ENCODE data around the gene DDX10.

Gene DDX10

DNA sequence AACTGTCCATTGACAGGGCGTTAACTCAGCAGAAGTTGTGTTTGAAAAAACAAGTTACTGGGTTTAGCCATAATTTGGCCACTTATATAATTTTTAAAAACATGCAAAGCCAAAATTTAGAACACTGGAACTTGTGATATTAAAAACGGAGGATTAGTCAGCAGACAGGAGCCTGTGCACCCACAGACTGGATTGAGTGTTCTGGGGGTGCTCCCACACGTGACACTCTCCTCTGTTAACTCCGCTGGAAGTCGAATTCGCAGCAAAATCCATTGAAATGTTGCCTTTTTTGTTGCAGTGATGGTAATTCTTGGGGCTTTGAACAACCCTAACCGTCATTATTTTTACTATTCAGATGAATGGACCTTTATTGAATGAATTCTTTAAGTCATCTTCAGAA lies 269.8 kb downstream of the DDX10 start:
- TF ChIP-seq, protein P1, sequence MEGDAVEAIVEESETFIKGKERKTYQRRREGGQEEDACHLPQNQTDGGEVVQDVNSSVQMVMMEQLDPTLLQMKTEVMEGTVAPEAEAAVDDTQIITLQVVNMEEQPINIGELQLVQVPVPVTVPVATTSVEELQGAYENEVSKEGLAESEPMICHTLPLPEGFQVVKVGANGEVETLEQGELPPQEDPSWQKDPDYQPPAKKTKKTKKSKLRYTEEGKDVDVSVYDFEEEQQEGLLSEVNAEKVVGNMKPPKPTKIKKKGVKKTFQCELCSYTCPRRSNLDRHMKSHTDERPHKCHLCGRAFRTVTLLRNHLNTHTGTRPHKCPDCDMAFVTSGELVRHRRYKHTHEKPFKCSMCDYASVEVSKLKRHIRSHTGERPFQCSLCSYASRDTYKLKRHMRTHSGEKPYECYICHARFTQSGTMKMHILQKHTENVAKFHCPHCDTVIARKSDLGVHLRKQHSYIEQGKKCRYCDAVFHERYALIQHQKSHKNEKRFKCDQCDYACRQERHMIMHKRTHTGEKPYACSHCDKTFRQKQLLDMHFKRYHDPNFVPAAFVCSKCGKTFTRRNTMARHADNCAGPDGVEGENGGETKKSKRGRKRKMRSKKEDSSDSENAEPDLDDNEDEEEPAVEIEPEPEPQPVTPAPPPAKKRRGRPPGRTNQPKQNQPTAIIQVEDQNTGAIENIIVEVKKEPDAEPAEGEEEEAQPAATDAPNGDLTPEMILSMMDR (IDR thresholded peaks at IDR 0.05; ENCODE audit: low read depth, low read length, poor library complexity, severe bottlenecking): no peak
- no peak for TF ChIP-seq EZH2phosphoT487 (IDR thresholded peaks at IDR 0.05; ENCODE audit: borderline replicate concordance, low read length)
- no peaks in the 10 kb centered on the region for H4K20me1 ChIP-seq (ENCODE audit: control insufficient read depth, insufficient read depth, low read depth, low read length)
- H3K4me1 ChIP-seq (ENCODE audit: control insufficient read depth, low read length): no peaks in the 10 kb centered on the region
- H3K9me3 ChIP-seq (ENCODE audit: control insufficient read depth, insufficient read depth, low read length): no peaks in the 10 kb centered on the region
- no peaks in the 10 kb centered on the region for H3K9me2 ChIP-seq (replicated peaks; ENCODE audit: control insufficient read depth, low read length)
- H3K27ac ChIP-seq (ENCODE audit: low read depth, low read length): no peak overlapping the region
- H3K27me3 ChIP-seq (ENCODE audit: control insufficient read depth, low read length): no peaks in the 10 kb centered on the region
- no peaks in the 10 kb centered on the region; the same call in 1 of the 2 replicates for H3K36me3 ChIP-seq (ENCODE audit: control insufficient read depth, low read length)
- no peak overlapping the region for H3K4me2 ChIP-seq (ENCODE audit: low read length)
- no peaks in the 10 kb centered on the region for H3K79me2 ChIP-seq (ENCODE audit: control insufficient read depth, low read length)
- H3F3A ChIP-seq (ENCODE audit: control insufficient read depth, insufficient read depth): no peaks in the 10 kb centered on the region
- H3K4me3 ChIP-seq (ENCODE audit: low read length): no peak overlapping the region

DNA sequence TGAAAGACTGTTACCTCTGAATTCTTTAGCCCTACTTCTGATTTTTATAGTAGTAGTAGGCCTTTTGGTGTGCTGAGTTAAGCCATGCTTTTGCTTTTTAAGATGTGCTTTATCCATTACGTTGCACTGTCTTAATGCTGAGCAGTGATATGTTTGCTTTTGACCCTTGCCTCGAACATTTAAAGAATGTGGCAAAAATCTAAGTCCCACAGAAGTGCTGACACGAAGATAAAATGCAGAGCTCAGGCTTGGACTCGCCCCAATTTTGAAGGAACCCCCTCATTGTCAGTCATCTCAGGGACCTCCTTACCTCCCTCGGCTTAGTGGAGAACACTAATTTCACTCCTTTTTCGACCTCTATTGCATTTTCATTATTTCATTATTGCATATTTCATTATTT lies 272.9 kb downstream of the DDX10 start:
- Histone ChIP-seq H3K4me2 (ENCODE audit: low read length) (no peak overlapping the region), H3K36me3 (ENCODE audit: control insufficient read depth, low read length) (peaks cover 5% of the 10 kb centered on the region), H3K9me3 (ENCODE audit: control insufficient read depth, insufficient read depth, low read length) (no peaks in the 10 kb centered on the region), H3F3A (ENCODE audit: control insufficient read depth, insufficient read depth) (no peaks in the 10 kb centered on the region), H3K79me2 (ENCODE audit: control insufficient read depth, low read length) (no peaks in the 10 kb centered on the region), H3K4me1 (ENCODE audit: control insufficient read depth, low read length) (no peaks in the 10 kb centered on the region), H3K4me3 (ENCODE audit: low read length) (no peak overlapping the region), H4K20me1 (ENCODE audit: control insufficient read depth, insufficient read depth, low read depth, low read length) (no peaks in the 10 kb centered on the region), H3K27ac (ENCODE audit: low read depth, low read length) (no peak overlapping the region), H3K27me3 (ENCODE audit: control insufficient read depth, low read length) (no peaks in the 10 kb centered on the region), H3K9me2 (replicated peaks; ENCODE audit: control insufficient read depth, low read length) (no peaks in the 10 kb centered on the region)
- TF ChIP-seq EZH2phosphoT487 (IDR thresholded peaks at IDR 0.05; ENCODE audit: borderline replicate concordance, low read length): no peak
- TF ChIP-seq, protein P1 (IDR thresholded peaks at IDR 0.05; ENCODE audit: low read depth, low read length, poor library complexity, severe bottlenecking): no peak

DNA sequence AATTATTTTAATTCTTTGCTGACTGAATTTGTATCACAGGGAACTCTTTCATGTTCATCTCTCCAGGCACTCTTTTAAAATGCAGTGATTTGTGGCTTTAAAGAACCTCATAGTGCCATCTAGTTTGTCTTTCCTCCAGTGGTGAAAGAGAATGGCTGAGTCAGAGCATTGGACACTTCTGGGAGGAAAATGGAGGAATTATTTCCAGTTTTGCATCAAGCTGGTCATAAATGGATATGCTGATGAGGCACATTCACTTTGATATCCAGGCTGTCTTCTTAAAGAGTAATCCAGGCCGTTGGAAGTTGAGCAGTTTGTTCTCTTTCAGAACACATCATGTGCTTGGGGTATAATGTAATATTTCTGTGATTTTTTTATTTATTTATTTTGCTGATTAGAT lies 273.7 kb downstream of the DDX10 start:
- H3K27ac ChIP-seq (ENCODE audit: low read depth, low read length): no peak overlapping the region
- H3K9me2 ChIP-seq (replicated peaks; ENCODE audit: control insufficient read depth, low read length): no peaks in the 10 kb centered on the region
- H3K4me1 ChIP-seq (ENCODE audit: control insufficient read depth, low read length): no peaks in the 10 kb centered on the region
- no peaks in the 10 kb centered on the region for H3K27me3 ChIP-seq (ENCODE audit: control insufficient read depth, low read length)
- H3K79me2 ChIP-seq (ENCODE audit: control insufficient read depth, low read length): no peaks in the 10 kb centered on the region
- H3K9me3 ChIP-seq (ENCODE audit: control insufficient read depth, insufficient read depth, low read length): no peaks in the 10 kb centered on the region
- H3K4me2 ChIP-seq (ENCODE audit: low read length): no peak overlapping the region
- TF ChIP-seq, protein P1 (IDR thresholded peaks at IDR 0.05; ENCODE audit: low read depth, low read length, poor library complexity, severe bottlenecking): no peak
- no peak for TF ChIP-seq EZH2phosphoT487 (IDR thresholded peaks at IDR 0.05; ENCODE audit: borderline replicate concordance, low read length)
- H3F3A ChIP-seq (ENCODE audit: control insufficient read depth, insufficient read depth): no peaks in the 10 kb centered on the region
- no peak overlapping the region for H3K4me3 ChIP-seq (ENCODE audit: low read length)
- H4K20me1 ChIP-seq (ENCODE audit: control insufficient read depth, insufficient read depth, low read depth, low read length): no peaks in the 10 kb centered on the region
- H3K36me3 ChIP-seq (ENCODE audit: control insufficient read depth, low read length): peaks cover 5% of the 10 kb centered on the region

DNA sequence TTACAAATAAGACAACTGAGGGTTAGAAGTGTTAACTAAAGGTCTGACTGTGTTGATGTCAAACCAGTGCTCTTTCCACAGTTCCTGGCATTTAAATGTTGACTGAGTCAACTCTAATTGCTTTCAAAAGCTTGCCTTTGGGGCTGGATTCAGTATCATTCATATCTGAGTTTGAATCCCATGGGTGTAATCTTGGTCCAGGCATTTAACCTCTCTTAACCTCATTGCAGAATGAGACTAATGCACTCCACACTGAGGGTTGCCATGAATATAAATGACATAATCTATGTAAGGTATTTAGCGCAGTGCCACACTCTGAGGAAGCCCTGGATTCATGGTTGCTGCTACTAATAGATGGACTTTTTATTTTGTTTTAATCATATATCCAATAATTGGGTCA lies 274.3 kb downstream of the DDX10 start:
- H3K4me3 ChIP-seq (ENCODE audit: low read length): no peak overlapping the region
- H3F3A ChIP-seq (ENCODE audit: control insufficient read depth, insufficient read depth): no peaks in the 10 kb centered on the region
- no peaks in the 10 kb centered on the region for H4K20me1 ChIP-seq (ENCODE audit: control insufficient read depth, insufficient read depth, low read depth, low read length)
- no peaks in the 10 kb centered on the region for H3K9me2 ChIP-seq (replicated peaks; ENCODE audit: control insufficient read depth, low read length)
- no peaks in the 10 kb centered on the region for H3K79me2 ChIP-seq (ENCODE audit: control insufficient read depth, low read length)
- H3K9me3 ChIP-seq (ENCODE audit: control insufficient read depth, insufficient read depth, low read length): no peaks in the 10 kb centered on the region
- no peaks in the 10 kb centered on the region for H3K4me1 ChIP-seq (ENCODE audit: control insufficient read depth, low read length)
- H3K4me2 ChIP-seq (ENCODE audit: low read length): no peak overlapping the region
- H3K27ac ChIP-seq (ENCODE audit: low read depth, low read length): no peak overlapping the region
- peaks cover 5% of the 10 kb centered on the region for H3K36me3 ChIP-seq (ENCODE audit: control insufficient read depth, low read length)
- TF ChIP-seq, protein P1 (IDR thresholded peaks at IDR 0.05; ENCODE audit: low read depth, low read length, poor library complexity, severe bottlenecking): no peak
- no peak for TF ChIP-seq EZH2phosphoT487 (IDR thresholded peaks at IDR 0.05; ENCODE audit: borderline replicate concordance, low read length)
- H3K27me3 ChIP-seq (ENCODE audit: control insufficient read depth, low read length): no peaks in the 10 kb centered on the region

Data from DOHH2 (cell line).